GM19043 (cell line): Measurements from ENCODE around the gene CD69.

Experiments
- ATAC-seq: cut with Tn5 transposase; IDR thresholded peaks from one replicate; pipeline ENCODE4 v1.9.1; 2021; ENCODE audit warnings: low read depth; ENCODE audit not compliant: unreplicated experiment

The CD69 gene

GRCh38 chr12:9760699-9761418 lies at the start of gene CD69:
CD69 (minus strand) TSS chr12:9760901; CDS start chr12:9760820, 81 bp downstream.
- ATAC-seq, result peak; percentile 37

- ATAC-seq, result no peak
These were observed 49.2 kb upstream of the CD69 start for GRCh38 chr12:9809866-9810265.

GRCh38 chr12:9809338-9809737 lies 48.6 kb upstream of the CD69 start:
- no peak for ATAC-seq

GRCh38 chr12:9808504-9808903 lies 47.8 kb upstream of the CD69 start:
- ATAC-seq, result no peak

GRCh38 chr12:9806714-9807113 lies 46.0 kb upstream of the CD69 start:
- no peak for ATAC-seq

- ATAC-seq, result no peak
These were observed 45.2 kb upstream of the CD69 start for GRCh38 chr12:9805883-9806282.

- ATAC-seq, result no peak
These were observed 39.3 kb upstream of the CD69 start for GRCh38 chr12:9799961-9800360.

- ATAC-seq, result peak; percentile 98
These were observed 37.3 kb upstream of the CD69 start for GRCh38 chr12:9797722-9798619.

GRCh38 chr12:9796971-9797370 lies 36.3 kb upstream of the CD69 start:
- no peak for ATAC-seq

GRCh38 chr12:9796346-9796745 lies 35.6 kb upstream of the CD69 start:
- no peak for ATAC-seq

GRCh38 chr12:9795945-9796344 lies 35.2 kb upstream of the CD69 start:
- ATAC-seq, result no peak

- ATAC-seq, result no peak
These were observed 33.9 kb upstream of the CD69 start for GRCh38 chr12:9794484-9795093.

GRCh38 chr12:9793779-9794395 lies 33.2 kb upstream of the CD69 start:
- ATAC-seq, result no peak

- no peak for ATAC-seq
These were observed 32.4 kb upstream of the CD69 start for GRCh38 chr12:9792961-9793617.

GRCh38 chr12:9792185-9792900 lies 31.6 kb upstream of the CD69 start:
- no peak for ATAC-seq

GRCh38 chr12:9786726-9787717 lies 26.3 kb upstream of the CD69 start:
- no peak for ATAC-seq

- no peak for ATAC-seq
These were observed 24.1 kb upstream of the CD69 start for GRCh38 chr12:9784816-9785215.

GRCh38 chr12:9784326-9784725 lies 23.6 kb upstream of the CD69 start:
- ATAC-seq, result no peak
